GM10266 (cell line): ENCODE results near the gene IDH2.

Source experiments
- DNase-seq: peaks from one replicate; pipeline ENCODE4 v3.0.0; 2012; ENCODE audit errors: extremely low spot score
- TF ChIP-seq, protein P1 (sequence below): IDR thresholded peaks from 2 replicates; pipeline ENCODE4 v1.5.1; 2012; ENCODE audit warnings: mild to moderate bottlenecking, low read depth; ENCODE audit not compliant: control insufficient read depth, insufficient read depth; ENCODE audit errors: missing control alignments

The IDH2 gene

DNA sequence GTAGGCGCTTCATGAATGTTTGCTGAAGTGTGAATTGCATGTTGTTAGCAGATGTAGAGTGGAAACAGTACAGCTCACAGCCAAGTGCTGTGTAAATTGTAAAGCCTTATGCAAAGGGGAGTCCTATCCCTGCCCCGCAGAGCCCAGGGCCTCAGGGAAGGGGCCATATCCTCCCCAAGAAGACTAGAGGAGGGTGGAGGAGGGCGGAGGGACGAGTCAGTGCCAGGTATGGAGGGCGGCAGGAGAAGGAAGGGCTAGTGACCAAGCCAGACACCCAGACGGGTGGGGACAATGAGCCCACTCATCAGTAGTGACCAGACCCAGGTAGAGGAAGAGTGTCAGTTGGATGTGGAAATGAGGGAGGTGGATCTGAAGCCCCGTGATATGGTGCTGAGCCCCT, 56.0 kb downstream of the IDH2 start:
- DNase-seq = no peak
- TF ChIP-seq, protein P1, sequence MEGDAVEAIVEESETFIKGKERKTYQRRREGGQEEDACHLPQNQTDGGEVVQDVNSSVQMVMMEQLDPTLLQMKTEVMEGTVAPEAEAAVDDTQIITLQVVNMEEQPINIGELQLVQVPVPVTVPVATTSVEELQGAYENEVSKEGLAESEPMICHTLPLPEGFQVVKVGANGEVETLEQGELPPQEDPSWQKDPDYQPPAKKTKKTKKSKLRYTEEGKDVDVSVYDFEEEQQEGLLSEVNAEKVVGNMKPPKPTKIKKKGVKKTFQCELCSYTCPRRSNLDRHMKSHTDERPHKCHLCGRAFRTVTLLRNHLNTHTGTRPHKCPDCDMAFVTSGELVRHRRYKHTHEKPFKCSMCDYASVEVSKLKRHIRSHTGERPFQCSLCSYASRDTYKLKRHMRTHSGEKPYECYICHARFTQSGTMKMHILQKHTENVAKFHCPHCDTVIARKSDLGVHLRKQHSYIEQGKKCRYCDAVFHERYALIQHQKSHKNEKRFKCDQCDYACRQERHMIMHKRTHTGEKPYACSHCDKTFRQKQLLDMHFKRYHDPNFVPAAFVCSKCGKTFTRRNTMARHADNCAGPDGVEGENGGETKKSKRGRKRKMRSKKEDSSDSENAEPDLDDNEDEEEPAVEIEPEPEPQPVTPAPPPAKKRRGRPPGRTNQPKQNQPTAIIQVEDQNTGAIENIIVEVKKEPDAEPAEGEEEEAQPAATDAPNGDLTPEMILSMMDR = no peak

DNA sequence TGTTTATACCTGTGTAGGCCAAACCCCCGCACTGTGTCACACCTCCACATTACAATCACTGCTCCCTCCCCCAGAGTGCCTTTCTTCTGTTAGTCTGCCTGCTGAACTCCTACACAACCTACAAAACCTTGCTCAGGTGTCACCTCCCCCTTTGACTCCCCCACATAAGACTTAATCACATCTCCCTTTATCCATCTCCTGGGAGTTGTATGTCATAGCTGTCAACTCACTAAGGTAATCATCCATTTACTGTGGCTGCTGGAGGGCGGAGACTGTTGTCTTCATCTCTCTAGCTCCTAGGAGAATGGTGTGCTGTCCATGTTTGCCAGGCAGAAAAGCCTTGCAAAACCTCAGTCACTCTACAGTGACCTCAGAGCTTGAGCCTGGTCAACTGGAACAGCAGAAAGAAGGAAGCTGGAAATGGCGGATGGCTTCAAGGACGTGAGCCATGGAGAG, 57.3 kb downstream of the IDH2 start:
- TF ChIP-seq, protein P1 = no peak
- no peak for DNase-seq

DNA sequence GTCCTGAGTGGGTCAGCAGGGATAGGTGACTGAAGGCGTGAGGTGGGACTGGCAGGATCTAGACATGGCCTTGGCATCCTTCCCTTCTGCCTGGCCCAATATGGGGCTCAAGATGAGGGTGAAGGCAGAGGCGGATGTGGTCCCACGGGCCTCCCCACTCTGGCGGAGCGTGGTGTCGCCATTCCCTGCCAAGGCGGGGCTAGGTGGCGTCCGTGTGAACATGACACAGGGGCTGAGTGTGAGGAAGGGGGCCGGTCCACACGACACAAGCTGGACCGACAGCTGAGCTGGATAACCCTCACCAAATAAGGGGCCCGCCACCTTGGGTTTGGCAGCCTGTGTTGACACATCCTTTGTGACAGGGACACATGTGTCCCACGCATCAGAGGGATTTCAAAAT, 58.1 kb downstream of the IDH2 start:
- TF ChIP-seq, protein P1 = no peak
- DNase-seq = no peak

DNA sequence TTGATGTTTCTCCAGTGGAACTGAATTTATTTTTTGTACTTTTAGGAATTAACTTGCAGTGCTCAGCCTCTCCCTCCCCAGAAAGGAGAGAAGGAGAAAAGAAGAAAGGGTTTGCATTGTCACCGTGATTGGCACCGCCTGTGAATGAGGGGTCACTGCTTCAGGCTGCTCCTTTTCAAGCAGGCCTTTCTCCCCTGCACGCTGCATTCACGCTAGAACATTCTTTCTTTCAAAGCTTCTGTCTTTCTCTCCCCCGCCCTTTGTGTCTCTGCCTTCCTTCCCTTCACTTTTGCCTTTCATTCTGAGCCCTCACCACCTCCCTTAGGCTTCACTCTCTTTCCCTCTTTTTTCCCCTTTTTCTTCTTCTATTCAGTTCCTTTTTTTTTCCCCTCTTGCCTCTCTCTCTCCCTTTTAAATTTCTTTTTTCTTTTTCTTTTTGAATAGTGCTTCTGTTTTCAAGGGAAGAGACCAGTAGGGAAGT, 58.7 kb downstream of the IDH2 start:
- TF ChIP-seq, protein P1 = no peak
- DNase-seq = no peak

DNA sequence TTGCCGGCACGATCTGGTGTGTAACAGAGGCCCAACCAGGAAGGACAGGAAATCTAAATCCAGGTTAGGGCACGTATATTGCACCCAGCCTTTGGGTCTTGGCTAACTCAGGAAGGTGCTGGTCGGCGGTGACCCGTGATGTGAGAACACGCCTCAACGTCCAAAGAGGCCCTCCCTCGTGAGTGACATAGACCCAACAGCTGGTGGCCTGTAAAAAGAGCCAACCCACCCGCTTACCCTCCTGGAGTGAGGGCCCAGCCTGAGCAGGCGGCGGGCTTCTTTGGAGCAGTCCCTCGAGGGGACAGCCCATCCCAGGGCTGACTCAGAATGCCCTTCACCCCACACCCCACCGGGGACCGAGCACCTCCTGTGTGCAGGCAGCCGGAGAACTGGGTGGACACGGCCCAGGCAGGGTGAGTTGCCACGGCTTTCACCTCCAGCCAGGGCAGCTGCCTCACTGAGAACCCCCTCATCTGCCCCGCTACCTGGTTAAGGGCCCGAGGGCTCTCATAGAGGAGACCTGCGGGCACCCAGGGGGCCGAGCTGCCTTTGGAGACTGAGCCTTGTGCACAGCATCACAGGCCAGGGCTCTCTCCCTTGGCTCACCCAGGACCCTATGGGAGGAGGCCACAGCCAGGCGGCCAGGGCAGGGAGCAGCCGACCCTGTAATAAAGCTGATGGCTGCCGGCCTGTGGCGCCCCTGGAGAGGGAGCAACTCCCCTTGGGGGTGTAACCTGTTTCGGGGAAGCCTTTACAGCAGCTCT, 59.3 kb downstream of the IDH2 start:
- TF ChIP-seq, protein P1 = no peak
- DNase-seq = no peak

DNA sequence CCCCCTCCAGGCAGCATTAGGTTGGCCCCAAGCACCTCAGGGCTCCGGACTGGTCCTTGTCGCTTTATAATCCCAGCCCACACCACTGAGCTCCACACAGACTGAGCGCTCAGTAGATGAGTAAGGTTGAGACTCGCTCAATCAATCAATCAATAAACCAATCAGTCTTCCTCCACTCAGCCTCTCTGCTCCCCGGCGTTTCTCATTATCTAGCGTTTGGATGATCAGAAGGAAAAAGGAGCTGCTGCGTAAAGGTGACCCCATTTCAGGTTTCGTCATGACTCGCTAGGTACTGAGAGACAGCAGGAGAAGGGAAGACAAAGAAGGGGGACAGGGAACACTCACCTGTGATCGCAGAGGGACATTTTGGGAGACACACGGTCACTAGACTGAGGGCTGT, 59.9 kb downstream of the IDH2 start:
- DNase-seq = no peak
- TF ChIP-seq, protein P1 = no peak

DNA sequence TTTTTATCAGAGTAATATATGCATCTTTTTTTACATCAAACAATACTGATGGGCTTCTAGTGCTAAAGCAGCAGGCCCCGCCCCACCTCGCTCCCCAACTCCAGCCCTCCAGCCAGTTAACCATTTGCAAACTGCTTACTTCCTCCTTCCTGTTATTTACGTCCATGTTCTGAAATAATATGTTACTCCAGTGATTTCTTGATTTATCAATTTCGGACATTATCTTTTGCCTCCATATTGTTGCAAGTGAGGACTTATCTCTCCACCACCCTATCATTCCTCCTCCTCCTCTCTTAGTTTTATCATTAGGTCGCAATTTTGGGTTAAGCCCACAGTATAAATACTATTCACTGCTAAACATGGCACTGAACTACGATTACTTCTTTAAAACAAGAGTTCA, 61.6 kb downstream of the IDH2 start:
- TF ChIP-seq, protein P1 = no peak
- DNase-seq = no peak
